GM19043 (cell line): ENCODE measurements around the gene CYB561.

Source experiments
- ATAC-seq: cut with Tn5 transposase; IDR thresholded peaks from one replicate; pipeline ENCODE4 v1.9.1; 2021; ENCODE audit warnings: low read depth; ENCODE audit not compliant: unreplicated experiment

CYB561 gene

GRCh38 chr17:63436523-63437110 is 9.5 kb downstream of the CYB561 start:
- ATAC-seq, result no peak

- no peak for ATAC-seq
These were observed 10.2 kb downstream of the CYB561 start for GRCh38 chr17:63435681-63436522.

GRCh38 chr17:63434951-63435571 is 11.0 kb downstream of the CYB561 start:
- no peak for ATAC-seq

- no peak for ATAC-seq
These were observed 12.1 kb downstream of the CYB561 start for GRCh38 chr17:63433746-63434591.

- ATAC-seq, result no peak
These were observed 13.9 kb downstream of the CYB561 start for GRCh38 chr17:63431939-63432804.

- no peak for ATAC-seq
These were observed 14.5 kb downstream of the CYB561 start for GRCh38 chr17:63431618-63431938.

GRCh38 chr17:63430223-63430622 is 15.9 kb downstream of the CYB561 start:
- ATAC-seq, result no peak

GRCh38 chr17:63429766-63430165 is 16.3 kb downstream of the CYB561 start:
- ATAC-seq, result no peak

- ATAC-seq, result no peak
These were observed 19.2 kb downstream of the CYB561 start for GRCh38 chr17:63426917-63427308.

GRCh38 chr17:63426041-63426916 is 19.8 kb downstream of the CYB561 start:
- ATAC-seq, result no peak

GRCh38 chr17:63425483-63425882 is 20.6 kb downstream of the CYB561 start:
- ATAC-seq, result peak; percentile 49

- no peak for ATAC-seq
These were observed 22.1 kb downstream of the CYB561 start for GRCh38 chr17:63423963-63424362.

GRCh38 chr17:63423251-63423950 is 22.7 kb downstream of the CYB561 start:
- ATAC-seq, result no peak

GRCh38 chr17:63421681-63422645 is 24.1 kb downstream of the CYB561 start:
- no peak for ATAC-seq

GRCh38 chr17:63420868-63421680 is 25.0 kb downstream of the CYB561 start:
- ATAC-seq, result no peak
